SK-N-SH (cell line): ENCODE data around the gene TMEM44. TPM values are rescaled to one million over a fixed set of nuclear protein-coding genes. Genes with fewer than 3 reads are reported as not detected.

Experiments
- CTCF ChIA-PET: fragments of 300-600, 350-600 bp; formaldehyde crosslinking; extraction: SDS; loops from one replicate; lab custom pipeline; 2021; lab: Yijun Ruan, JAX
- POLR2A ChIA-PET: fragments of 350-600 bp; sonication (Branson Sonifier 250); formaldehyde crosslinking; extraction: SDS; loops from one replicate; lab custom pipeline; 2020; ENCODE audit warnings: antibody characterized with exemption, inconsistent platforms; lab: Yijun Ruan, JAX
- DNase-seq: peaks from one replicate; pipeline ENCODE4 v3.0.0; 2012
- H2AFZ ChIP-seq: fragments of 200-600 bp; sonication (generic); 2 replicates; pipeline ENCODE4 v1.8.1; 2016; ENCODE audit warnings: antibody characterized with exemption, mild to moderate bottlenecking, low read depth
- H3F3A ChIP-seq: fragments of 200-600 bp; sonication (generic); replicated peaks from 2 replicates; pipeline ENCODE3; 2016; ENCODE audit warnings: antibody characterized with exemption, mild to moderate bottlenecking; ENCODE audit not compliant: insufficient read depth
- H3K27ac ChIP-seq, 2 experiments: fragments of 200-500 bp in 1 of 2; fragments of 200-600 bp in 1 of 2; sonication (Bioruptor generic) in 1 of 2; sonication (generic), shearing (Covaris generic) in 1 of 2; 2 replicates each; pipeline versions ENCODE4 v1.5.1 to v1.6.1; 2014 to 2016; ENCODE audit warnings: low read depth in 2 of 2, inconsistent platforms in 1 of 2, low read length in 1 of 2, mild to moderate bottlenecking in 1 of 2, mixed read lengths in 1 of 2
- H3K27me3 ChIP-seq: fragments of 200-600 bp; sonication (generic), shearing (Covaris generic); 2 replicates; pipeline ENCODE4 v1.6.1; 2016; ENCODE audit warnings: mixed run types; ENCODE audit not compliant: insufficient read depth
- H3K36me3 ChIP-seq, 2 experiments: fragments of 200-500 bp in 1 of 2; fragments of 200-600 bp in 1 of 2; sonication (Bioruptor generic) in 1 of 2; sonication (generic) in 1 of 2; replicated peaks in 1 of 2; 2 replicates each; pipeline versions ENCODE3 to v1.5.1; 2014 to 2016; ENCODE audit warnings: low read length in 1 of 2, mild to moderate bottlenecking in 1 of 2; ENCODE audit not compliant: insufficient read depth in 2 of 2, control insufficient read depth in 1 of 2
- H3K4me1 ChIP-seq, 2 experiments: fragments of 200-500 bp in 1 of 2; fragments of 200-600 bp in 1 of 2; sonication (Bioruptor generic) in 1 of 2; sonication (generic), shearing (Covaris generic) in 1 of 2; 2 replicates each; pipeline versions ENCODE4 v1.5.1 to v1.6.1; 2014 to 2016; ENCODE audit warnings: low read depth in 1 of 2, low read length in 1 of 2, mixed run types in 1 of 2; ENCODE audit not compliant: insufficient read depth in 2 of 2, control insufficient read depth in 1 of 2
- H3K4me2 ChIP-seq: fragments of 200-600 bp; sonication (generic), shearing (Covaris generic); 2 replicates; pipeline ENCODE4 v1.6.1; 2017; ENCODE audit warnings: mixed run types
- H3K4me3 ChIP-seq, 2 experiments: fragments of 200-500 bp in 1 of 2; fragments of 200-600 bp in 1 of 2; sonication (Bioruptor generic) in 1 of 2; sonication (generic), shearing (Covaris generic) in 1 of 2; 2 replicates each; pipeline versions ENCODE4 v1.5.1 to v1.8.1; 2014 to 2016; ENCODE audit warnings: low read depth in 2 of 2, inconsistent platforms in 1 of 2, low read length in 1 of 2, mild to moderate bottlenecking in 1 of 2, mixed read lengths in 1 of 2, moderate library complexity in 1 of 2
- H3K79me2 ChIP-seq: fragments of 200-600 bp; sonication (generic); 2 replicates; pipeline ENCODE4 v1.8.1; 2017; ENCODE audit warnings: mild to moderate bottlenecking; ENCODE audit not compliant: insufficient read depth
- H3K9ac ChIP-seq: fragments of 200-600 bp; sonication (generic); 2 replicates; pipeline ENCODE4 v1.6.1; 2017; ENCODE audit warnings: mixed run types
- H3K9me2 ChIP-seq: fragments of 200-600 bp; sonication (generic); 2 replicates; pipeline ENCODE4 v1.6.1; 2017; ENCODE audit warnings: mixed run types
- H3K9me3 ChIP-seq: fragments of 200-600 bp; sonication (generic); 2 replicates; pipeline ENCODE4 v1.6.1; 2017; ENCODE audit warnings: mixed run types, mild to moderate bottlenecking, moderate library complexity
- H4K20me1 ChIP-seq: fragments of 200-600 bp; sonication (generic); 2 replicates; pipeline ENCODE4 v1.6.1; 2017; ENCODE audit warnings: mild to moderate bottlenecking, mixed run types; ENCODE audit not compliant: insufficient read depth
- CHD2 ChIP-seq: fragments of 150-350 bp; IDR thresholded peaks from 2 replicates; pipeline ENCODE4 v1.6.1; 2018; ENCODE audit warnings: low read length; ENCODE audit not compliant: partially characterized antibody
- CTCF ChIP-seq: fragments of 200-600 bp; sonication (generic); IDR thresholded peaks from 2 replicates; pipeline ENCODE4 v1.6.1; 2017; ENCODE audit warnings: antibody characterized with exemption, mild to moderate bottlenecking, moderate library complexity
- ELF1 ChIP-seq: IDR thresholded peaks from 2 replicates; pipeline ENCODE4 v1.4.0; 2012
- EP300 ChIP-seq, 2 experiments: IDR thresholded peaks; 2 replicates each; pipeline versions ENCODE4 v1.4.0 to v1.6.1; 2012; ENCODE audit warnings: borderline replicate concordance in 1 of 2, low read depth in 1 of 2, low read length in 1 of 2
- EZH2phosphoT487 ChIP-seq: fragments of 200-600 bp; sonication (generic); IDR thresholded peaks from 2 replicates; pipeline ENCODE4 v1.6.1; 2017; ENCODE audit warnings: low read depth, mixed run types, mild to moderate bottlenecking, antibody characterized with exemption, moderate library complexity, borderline replicate concordance
- FOSL2 ChIP-seq: IDR thresholded peaks from 2 replicates; pipeline ENCODE4 v1.4.0; 2012; ENCODE audit warnings: low read depth, mild to moderate bottlenecking, moderate library complexity, borderline replicate concordance
- FOXJ3 ChIP-seq: sonication (generic); formaldehyde crosslinking; IDR thresholded peaks from 2 replicates; pipeline ENCODE4 v1.5.1; 2020; ENCODE audit warnings: mild to moderate bottlenecking, missing genetic modification reagents
- GATA2 ChIP-seq: sonication (generic); formaldehyde crosslinking; IDR thresholded peaks from 2 replicates; pipeline ENCODE4 v1.5.0; 2020; ENCODE audit warnings: mild to moderate bottlenecking, missing genetic modification reagents
- MEF2A ChIP-seq: IDR thresholded peaks from 2 replicates; pipeline ENCODE4 v1.4.0; 2012; ENCODE audit warnings: low read depth, borderline replicate concordance
- NFIC ChIP-seq: IDR thresholded peaks from 2 replicates; pipeline ENCODE4 v1.4.0; 2012; ENCODE audit warnings: borderline replicate concordance
- NRF1 ChIP-seq: IDR thresholded peaks from 2 replicates; pipeline ENCODE4 v1.6.1; 2012; ENCODE audit warnings: low read depth, mild to moderate bottlenecking, low read length
- PBX3 ChIP-seq: IDR thresholded peaks from 2 replicates; pipeline ENCODE4; 2012
- POLR2AphosphoS5 ChIP-seq: IDR thresholded peaks from 2 replicates; pipeline ENCODE4 v1.6.1; 2012; ENCODE audit warnings: low read depth, low read length
- RAD21 ChIP-seq: IDR thresholded peaks from 2 replicates; pipeline ENCODE4 v1.6.1; 2012; ENCODE audit warnings: mild to moderate bottlenecking, low read length
- RFX5 ChIP-seq: IDR thresholded peaks from 2 replicates; pipeline ENCODE4 v1.6.1; 2012; ENCODE audit warnings: mild to moderate bottlenecking, improper control_type of control experiment, low read length
- SIN3A ChIP-seq: IDR thresholded peaks from 2 replicates; pipeline ENCODE4 v1.6.1; 2012; ENCODE audit warnings: low read depth, mild to moderate bottlenecking, low read length, moderate library complexity, borderline replicate concordance
- SMC3 ChIP-seq: IDR thresholded peaks from 2 replicates; pipeline ENCODE4 v1.6.1; 2012; ENCODE audit warnings: low read depth, low read length, improper control_type of control experiment
- TAF1 ChIP-seq: IDR thresholded peaks from 2 replicates; pipeline ENCODE4 v1.6.1; 2012; ENCODE audit warnings: low read depth, mild to moderate bottlenecking, low read length, moderate library complexity, borderline replicate concordance
- TEAD4 ChIP-seq: IDR thresholded peaks from 2 replicates; pipeline ENCODE4 v1.4.0; 2012; ENCODE audit warnings: mild to moderate bottlenecking, borderline replicate concordance; ENCODE audit not compliant: insufficient read depth
- USF2 ChIP-seq: fragments of 150-350 bp; IDR thresholded peaks from 2 replicates; pipeline ENCODE4 v1.6.1; 2017; ENCODE audit warnings: antibody characterized with exemption, low read length, low read depth, borderline replicate concordance
- WGBS: methylation state at CpG from one replicate; pipeline ENCODE4 v1.1.6; 2017; ENCODE audit warnings: low lambda C conversion rate; 5-methylcytosine and 5-hydroxymethylcytosine counted together
- polyA plus RNA-seq, 3 experiments: library from polyadenylated mRNA; depleted of rRNA; stranded (reverse); fragments of >200 nt; gene quantifications; 2 replicates each; pipeline ENCODE4 v1.2.3, GENCODE V29; 2012
- TF ChIP-seq, protein P1 (sequence below): IDR thresholded peaks from 2 replicates; pipeline ENCODE4 v1.4.0; 2012; ENCODE audit warnings: low read depth

Gene TMEM44
- polyA plus RNA-seq, 1 of the 3 experiments (the other 2 are of a cell fraction), result 22.6 TPM

GRCh38 chr3:194661946-194662345 is 28.7 kb upstream of the TMEM44 start:
- POLR2A ChIA-PET, result no interaction called here
- TF ChIP-seq SMC3, result no peak
- TF ChIP-seq TEAD4, result no peak
- no peak for TF ChIP-seq NFIC
- no peak for TF ChIP-seq FOXJ3
- TF ChIP-seq CHD2, result no peak
- TF ChIP-seq USF2, result no peak
- TF ChIP-seq SIN3A, result no peak
- TF ChIP-seq RFX5, result no peak
- TF ChIP-seq ELF1, result no peak
- TF ChIP-seq NRF1, result no peak
- no peak for TF ChIP-seq POLR2AphosphoS5
- no peak for TF ChIP-seq EP300 (IDR thresholded peaks at IDR 0.05; ENCODE audit: borderline replicate concordance in 1 of 2, low read depth in 1 of 2, low read length in 1 of 2)

DNA sequence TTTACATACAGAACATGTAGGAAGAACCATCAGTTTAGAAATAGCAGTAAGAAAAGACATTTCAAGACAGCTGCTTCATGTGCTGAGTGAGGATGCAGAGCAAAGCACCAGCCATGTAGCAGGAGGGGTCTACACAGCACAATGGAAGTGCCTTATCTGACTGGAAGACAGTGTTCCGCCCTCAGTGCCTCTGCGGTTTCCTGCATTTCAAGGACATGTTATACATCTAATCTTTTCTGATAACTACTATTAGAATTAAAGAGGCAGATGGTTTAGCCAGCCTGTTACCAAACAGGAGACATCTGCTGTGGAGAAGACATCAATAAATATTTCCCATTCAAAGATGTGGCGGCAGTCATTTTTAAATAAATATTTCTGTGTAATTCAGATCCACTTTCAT is 28.2 kb upstream of the TMEM44 start:
- TF ChIP-seq MEF2A (no peak), PBX3 (no peak), USF2 (no peak), GATA2 (CRISPR knock-in tag) (no peak), CTCF (no peak), RAD21 (no peak), TAF1 (no peak), TEAD4 (no peak), EZH2phosphoT487 (no peak), FOSL2 (no peak), EP300 (IDR thresholded peaks at IDR 0.05; ENCODE audit: borderline replicate concordance in 1 of 2, low read depth in 1 of 2, low read length in 1 of 2) (no peak)
- TF ChIP-seq, protein P1, sequence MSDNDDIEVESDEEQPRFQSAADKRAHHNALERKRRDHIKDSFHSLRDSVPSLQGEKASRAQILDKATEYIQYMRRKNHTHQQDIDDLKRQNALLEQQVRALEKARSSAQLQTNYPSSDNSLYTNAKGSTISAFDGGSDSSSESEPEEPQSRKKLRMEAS, result no peak
- TF ChIP-seq, all 33 proteins: peak for 0
- POLR2A ChIA-PET, result no interaction called here
- H3K27ac ChIP-seq, result no peak overlapping the region
- DNase-seq, result no peak
- no peak overlapping the region for H3K9ac ChIP-seq
- H3K4me3 ChIP-seq, result no peak overlapping the region
- no peak overlapping the region for H3K4me2 ChIP-seq
- H3K27me3 ChIP-seq, result no peaks in the 10 kb centered on the region
- no peaks in the 10 kb centered on the region for H3K9me3 ChIP-seq
- H2AFZ ChIP-seq, result no peak overlapping the region
- H3K4me1 ChIP-seq, result no peaks in the 10 kb centered on the region
- CTCF ChIA-PET, result interaction anchor here (4.6 kb wide), 1 partner anchor 10 kb away, joined by 30 read pairs; the partner anchor contains the start of gene LSG1
- peaks cover 56 to 75% of the 10 kb centered on the region in 2 experiments for H3K36me3 ChIP-seq
- H3F3A ChIP-seq, result peaks cover 5% of the 10 kb centered on the region
- WGBS, result 99% methylated on average over 3 of the region's 3 CpGs
- H3K9me2 ChIP-seq, result no peaks in the 10 kb centered on the region
- no peaks in the 10 kb centered on the region for H4K20me1 ChIP-seq
- peaks cover 2% of the 10 kb centered on the region for H3K79me2 ChIP-seq

More at GRCh38 chr3:194661946-194662345, 28.7 kb upstream of the TMEM44 start:
- no peak for DNase-seq
- H3K9me2 ChIP-seq, result no peaks in the 10 kb centered on the region
- peaks cover 8% of the 10 kb centered on the region for H3K79me2 ChIP-seq
- CTCF ChIA-PET, result interaction anchor here (4.6 kb wide), 1 partner anchor 10 kb away, joined by 30 read pairs; the partner anchor contains the start of gene LSG1
- WGBS, result 51% methylated on average over 2 of the region's 6 CpGs
- no peaks in the 10 kb centered on the region for H3K27me3 ChIP-seq
- no peak overlapping the region for H3K4me2 ChIP-seq
- no peaks in the 10 kb centered on the region for H4K20me1 ChIP-seq
- H3K9ac ChIP-seq, result no peak overlapping the region
- H3K4me3 ChIP-seq, result no peak overlapping the region
- H3F3A ChIP-seq, result peaks cover 5% of the 10 kb centered on the region
- no peak overlapping the region for H2AFZ ChIP-seq
- H3K27ac ChIP-seq, result no peak overlapping the region
- H3K36me3 ChIP-seq, result peaks cover 61 to 78% of the 10 kb centered on the region in 2 experiments
- no peaks in the 10 kb centered on the region for H3K9me3 ChIP-seq
- H3K4me1 ChIP-seq, result no peaks in the 10 kb centered on the region
